ENCODE data around the gene UBE2E1. TPM values are rescaled to one million over a fixed set of nuclear protein-coding genes. Genes with fewer than 3 reads are reported as not detected.

The UBE2E1 gene
- total RNA-seq, 4 donors from 2014 or later = 51.1 to 115 (median 85.5) TPM

DNA sequence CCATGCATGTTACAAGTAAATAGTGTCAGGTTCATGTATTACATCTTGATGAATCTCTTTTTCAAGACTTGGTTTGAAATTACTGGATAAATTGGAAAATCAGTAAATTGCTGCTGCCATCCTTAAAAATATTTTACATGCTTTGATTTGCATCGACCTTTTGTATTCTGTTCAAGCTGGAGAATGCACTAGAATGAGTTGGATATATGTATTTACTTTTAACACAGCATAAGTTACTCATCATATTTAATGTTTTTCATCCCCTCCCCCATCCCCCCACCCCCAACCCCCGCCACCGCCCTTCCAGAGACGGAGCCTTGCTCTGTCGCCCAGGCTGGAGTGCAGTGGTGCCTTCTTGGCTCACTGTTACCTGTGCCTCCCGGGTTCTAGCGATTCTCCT, 16.8 kb downstream of the UBE2E1 start:
- TF ChIP-seq, protein P1, sequence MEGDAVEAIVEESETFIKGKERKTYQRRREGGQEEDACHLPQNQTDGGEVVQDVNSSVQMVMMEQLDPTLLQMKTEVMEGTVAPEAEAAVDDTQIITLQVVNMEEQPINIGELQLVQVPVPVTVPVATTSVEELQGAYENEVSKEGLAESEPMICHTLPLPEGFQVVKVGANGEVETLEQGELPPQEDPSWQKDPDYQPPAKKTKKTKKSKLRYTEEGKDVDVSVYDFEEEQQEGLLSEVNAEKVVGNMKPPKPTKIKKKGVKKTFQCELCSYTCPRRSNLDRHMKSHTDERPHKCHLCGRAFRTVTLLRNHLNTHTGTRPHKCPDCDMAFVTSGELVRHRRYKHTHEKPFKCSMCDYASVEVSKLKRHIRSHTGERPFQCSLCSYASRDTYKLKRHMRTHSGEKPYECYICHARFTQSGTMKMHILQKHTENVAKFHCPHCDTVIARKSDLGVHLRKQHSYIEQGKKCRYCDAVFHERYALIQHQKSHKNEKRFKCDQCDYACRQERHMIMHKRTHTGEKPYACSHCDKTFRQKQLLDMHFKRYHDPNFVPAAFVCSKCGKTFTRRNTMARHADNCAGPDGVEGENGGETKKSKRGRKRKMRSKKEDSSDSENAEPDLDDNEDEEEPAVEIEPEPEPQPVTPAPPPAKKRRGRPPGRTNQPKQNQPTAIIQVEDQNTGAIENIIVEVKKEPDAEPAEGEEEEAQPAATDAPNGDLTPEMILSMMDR (IDR thresholded peaks at IDR 0.05; ENCODE audit: low read depth) = no peak

DNA sequence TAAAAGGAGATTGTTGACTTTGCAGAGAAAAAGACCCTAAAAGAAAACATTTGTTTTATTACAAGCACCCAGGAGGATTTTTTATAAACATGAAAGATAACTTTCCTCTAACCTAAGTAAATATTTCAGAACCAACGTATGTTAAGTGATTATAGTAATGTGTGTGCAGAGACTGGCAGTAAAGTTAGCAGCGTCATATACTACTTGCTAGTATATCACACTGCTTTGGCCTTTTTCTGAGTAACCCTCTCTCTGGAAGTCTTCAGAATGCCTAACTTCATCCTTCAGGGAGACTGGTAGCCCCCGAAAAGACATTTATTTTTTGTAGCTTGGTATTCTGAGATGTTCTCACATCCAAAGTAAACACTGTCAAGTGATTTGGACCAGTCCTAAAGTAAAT, 17.9 kb downstream of the UBE2E1 start:
- TF ChIP-seq, protein P1 (IDR thresholded peaks at IDR 0.05; ENCODE audit: low read depth) = no peak

DNA sequence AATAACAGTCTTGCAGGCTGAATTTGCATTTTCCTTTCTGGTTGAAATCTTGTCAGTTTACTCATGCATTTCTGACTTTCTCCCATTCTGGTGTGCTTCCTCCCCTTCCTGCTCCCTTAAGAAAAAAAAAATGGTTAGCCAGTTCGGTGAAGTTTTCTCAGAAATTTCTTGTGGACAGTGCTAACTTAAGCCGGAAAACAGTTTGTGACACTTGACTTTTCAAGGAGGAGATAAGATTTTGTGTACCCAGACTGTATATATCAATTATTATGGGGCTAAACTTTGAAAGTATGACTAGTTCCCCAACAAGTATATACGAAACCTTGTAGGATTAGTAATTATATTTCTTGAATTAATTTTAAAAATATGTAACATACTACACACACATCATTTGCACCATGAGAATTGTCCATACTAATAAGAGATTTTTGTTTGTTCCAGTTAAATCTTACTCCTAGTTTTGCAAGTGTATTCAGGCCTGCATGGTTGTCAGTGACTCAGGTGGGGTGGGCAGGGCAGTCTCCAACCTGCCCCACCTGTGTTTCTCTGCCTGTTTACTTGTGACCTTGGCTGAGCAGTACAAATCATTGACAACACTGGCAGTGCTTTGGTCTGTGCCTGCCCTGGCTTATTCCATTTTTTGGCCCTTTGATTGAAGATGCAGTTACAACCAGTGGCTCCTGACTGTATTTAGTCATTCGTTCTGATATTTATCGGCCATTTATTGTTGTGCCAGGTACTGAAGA, 19.1 kb downstream of the UBE2E1 start:
- TF ChIP-seq, protein P1 (IDR thresholded peaks at IDR 0.05; ENCODE audit: low read depth) = no peak

DNA sequence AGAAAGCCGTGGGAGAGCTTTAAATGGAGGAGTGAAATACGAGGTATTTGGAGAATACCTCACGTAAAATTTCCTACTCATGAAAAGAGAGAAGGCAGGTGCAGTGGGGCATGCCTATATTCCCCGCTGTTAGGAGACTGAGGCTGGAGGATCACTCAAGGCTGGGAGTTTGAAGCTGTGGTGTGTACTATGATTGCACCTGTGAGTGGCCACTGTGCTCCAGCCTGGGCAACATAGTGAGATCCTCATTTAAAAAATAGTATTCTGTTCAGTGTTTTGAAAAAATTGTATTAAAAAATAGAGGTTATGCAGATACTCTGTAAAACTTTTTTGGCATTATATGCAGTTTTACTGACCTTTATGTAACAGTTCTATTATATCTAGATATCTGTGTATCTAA, 20.0 kb downstream of the UBE2E1 start:
- TF ChIP-seq, protein P1 (IDR thresholded peaks at IDR 0.05; ENCODE audit: low read depth) = no peak

DNA sequence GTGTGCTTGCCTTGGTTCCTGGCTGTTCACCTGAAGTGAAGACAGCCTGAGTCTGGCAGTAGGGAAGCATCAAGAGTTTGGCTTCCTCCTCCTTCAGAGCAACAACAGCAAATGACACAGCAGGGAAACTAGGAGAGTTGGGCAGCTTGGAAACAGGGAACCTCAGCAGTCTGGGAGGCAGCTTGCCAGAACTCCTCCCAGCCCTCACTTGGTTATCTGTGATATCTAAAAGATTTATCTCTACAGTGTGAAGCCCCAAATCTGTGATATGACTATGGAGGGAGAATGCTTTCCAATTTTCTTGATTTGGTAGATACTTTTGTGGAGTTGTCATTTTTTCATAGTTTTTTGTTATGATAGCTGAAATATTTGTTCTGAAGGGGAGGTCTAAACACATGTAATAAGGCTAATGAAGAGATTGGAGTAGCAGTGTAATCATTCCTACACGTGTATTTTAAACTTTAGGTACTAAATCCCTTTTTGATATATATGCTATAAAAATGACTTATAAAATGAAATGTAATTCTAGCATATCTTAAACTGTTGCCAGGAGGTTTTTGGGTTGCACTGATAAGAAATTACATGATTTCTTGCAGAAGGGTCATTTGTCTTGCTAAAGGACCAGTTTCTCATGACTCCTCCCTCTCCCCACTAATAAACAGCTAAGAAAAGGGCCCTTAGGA, 20.8 kb downstream of the UBE2E1 start:
- TF ChIP-seq, protein P1 (IDR thresholded peaks at IDR 0.05; ENCODE audit: low read depth) = no peak

DNA sequence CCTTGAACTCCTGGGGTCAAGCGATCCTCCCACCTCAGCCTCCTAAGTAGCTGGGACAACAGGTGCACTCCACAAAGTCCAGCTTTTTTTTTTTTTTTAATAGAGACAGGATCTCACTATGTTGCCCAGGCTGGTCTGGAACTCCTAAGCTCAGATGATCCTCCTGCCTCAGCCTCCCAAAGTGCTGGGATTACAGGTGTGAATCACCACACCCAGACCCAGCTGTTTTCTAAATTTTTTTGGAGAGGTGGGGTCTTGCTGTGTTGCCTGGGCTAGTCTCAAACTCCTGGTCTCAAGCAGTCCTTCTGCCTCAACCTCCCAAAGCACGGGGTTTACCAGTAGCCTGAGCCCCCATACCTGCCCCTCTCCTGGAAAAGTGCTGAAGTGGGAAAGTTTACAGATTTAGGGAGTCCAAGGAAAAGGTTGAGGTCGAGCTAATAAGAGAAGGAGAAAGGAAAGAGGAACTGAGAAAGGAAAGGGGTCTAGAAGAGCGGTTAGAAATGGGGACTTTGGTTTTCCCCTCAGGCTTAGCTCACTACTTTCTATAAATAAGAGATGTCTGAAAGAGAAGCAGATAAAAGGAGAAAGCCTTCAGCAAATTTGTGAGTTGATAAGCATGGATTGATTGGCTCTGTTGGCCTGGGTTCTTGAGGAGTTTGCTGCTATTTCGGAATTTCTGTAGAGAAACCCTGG, 23.6 kb downstream of the UBE2E1 start:
- TF ChIP-seq, protein P1 (IDR thresholded peaks at IDR 0.05; ENCODE audit: low read depth) = no peak

DNA sequence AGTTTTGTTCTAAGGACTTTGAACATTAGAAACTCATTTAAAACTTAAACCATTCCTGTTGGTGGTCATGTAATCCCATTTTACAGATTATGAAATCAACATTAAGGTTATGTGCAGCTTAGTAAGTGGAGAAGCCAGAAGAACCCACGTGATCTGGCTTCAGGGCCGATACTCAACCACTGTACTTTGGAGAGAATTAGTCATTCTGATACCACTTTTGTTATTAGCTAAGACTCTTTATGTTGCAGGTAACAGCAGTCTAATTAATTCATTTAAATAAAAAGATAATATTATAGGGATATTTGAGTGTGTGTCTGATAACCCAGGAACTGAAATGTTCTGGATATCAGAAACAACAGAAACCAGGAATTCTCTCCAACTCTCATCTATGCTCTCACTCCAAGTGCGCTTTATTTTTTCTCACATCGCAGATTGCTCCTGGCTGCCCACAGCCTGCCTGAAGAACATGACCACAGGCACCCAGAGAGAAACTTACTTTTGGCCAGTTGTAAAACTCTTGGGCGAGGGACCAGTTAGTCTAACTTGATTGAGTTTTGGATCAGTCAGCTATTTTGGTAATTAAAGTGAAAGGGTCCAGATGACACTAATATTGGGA, 25.2 kb downstream of the UBE2E1 start:
- TF ChIP-seq, protein P1 (IDR thresholded peaks at IDR 0.05; ENCODE audit: low read depth) = no peak

Measured in subcutaneous adipose tissue (tissue), 4 donors.